Breast epithelium (tissue), 3 donors: ENCODE measurements around the gene NABP1.

Experiments used
- CTCF ChIP-seq, 3 donors: fragments of 450-650 bp; IDR thresholded peaks; one replicate each; pipeline ENCODE4 v1.5.1; 2016 to 2017; ENCODE audit warnings: antibody characterized with exemption in 3 of 3, mild to moderate bottlenecking in 3 of 3, moderate library complexity in 3 of 3
- POLR2A ChIP-seq: fragments of 450-650 bp; IDR thresholded peaks from one replicate; pipeline ENCODE4 v1.6.1; 2016; ENCODE audit warnings: antibody characterized with exemption, mild to moderate bottlenecking, moderate library complexity
- POLR2AphosphoS5 ChIP-seq, 3 donors: sonication (generic); formaldehyde crosslinking; IDR thresholded peaks; one replicate each; pipeline ENCODE4 v1.6.1; 2017; ENCODE audit warnings: antibody characterized with exemption in 3 of 3

DNA sequence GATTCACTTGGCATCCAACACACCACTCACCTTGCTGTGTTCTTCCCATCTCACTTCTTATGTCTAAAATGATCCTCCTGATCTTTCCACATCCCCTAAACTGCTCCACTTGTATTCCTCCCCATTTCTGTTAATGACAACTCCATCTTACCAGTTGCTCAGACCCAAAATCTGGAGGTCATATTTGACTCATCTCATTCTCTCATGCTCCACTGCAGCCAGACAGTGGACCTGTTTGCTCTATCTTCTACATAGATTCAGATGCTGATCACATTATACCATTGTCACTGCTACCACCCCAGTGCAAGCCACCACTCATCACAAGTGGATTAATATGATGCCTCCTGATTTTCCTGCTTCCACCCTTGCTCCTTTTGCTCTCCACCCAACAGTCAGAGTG, 7.9 kb upstream of the NABP1 start:
- TF ChIP-seq CTCF (IDR thresholded peaks at IDR 0.05) (no peak), POLR2A (no peak), POLR2AphosphoS5 (IDR thresholded peaks at IDR 0.05) (no peak)
